ENCODE data around the gene ZNF563.

ZNF563 gene

DNA sequence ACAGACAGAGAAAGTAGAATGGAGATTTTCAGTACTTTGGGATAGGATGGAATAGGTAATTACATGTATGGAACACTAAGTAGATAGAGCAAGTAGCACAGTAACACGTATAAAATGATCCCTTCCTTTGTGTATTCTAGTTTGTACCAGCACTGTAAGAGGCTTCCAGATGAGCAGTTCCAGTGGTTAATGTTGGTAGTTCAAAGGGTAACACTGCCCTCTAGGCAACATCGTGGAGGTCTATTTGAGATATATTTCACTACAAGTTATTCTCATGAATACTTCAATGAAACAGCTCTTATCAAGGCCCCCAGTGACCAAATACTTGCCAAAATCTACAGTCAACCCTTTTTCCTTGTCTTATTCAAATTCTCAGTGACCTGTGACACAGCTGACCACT, 13.5 kb upstream of the ZNF563 start:
- CTCF ChIA-PET = no interaction called here

DNA sequence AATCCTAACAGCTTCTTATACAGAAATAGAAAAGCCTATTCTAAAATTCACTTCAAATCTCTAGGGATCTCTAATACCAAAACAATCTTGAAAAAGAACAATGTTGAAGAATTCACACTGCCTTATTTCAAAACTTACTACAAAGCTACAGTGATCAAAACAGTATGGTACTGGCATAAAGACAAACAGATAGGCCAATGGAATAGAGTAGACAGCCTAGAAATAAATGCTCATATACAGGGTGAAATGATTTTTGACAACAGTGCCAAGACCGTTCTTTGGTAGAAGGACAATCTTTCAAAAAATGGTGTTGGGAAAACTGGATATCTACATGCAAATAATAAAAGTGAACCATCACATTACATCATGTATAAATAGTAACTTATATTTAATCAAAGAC, 11.8 kb upstream of the ZNF563 start:
- POLR2A ChIA-PET = no interaction called here
- DNase-seq (ENCODE audit: extremely low spot score) = no peak
- no peak for TF ChIP-seq CTBP1 (IDR thresholded peaks at IDR 0.05; ENCODE audit: borderline replicate concordance)
- no peak for TF ChIP-seq FOXK2 (IDR thresholded peaks at IDR 0.05)
- no peak for TF ChIP-seq HDGF (IDR thresholded peaks at IDR 0.05; ENCODE audit: borderline replicate concordance)
- no peak for TF ChIP-seq TARDBP (IDR thresholded peaks at IDR 0.05)
- no peak for TF ChIP-seq ARNT (IDR thresholded peaks at IDR 0.05)
- TF ChIP-seq, protein P1, sequence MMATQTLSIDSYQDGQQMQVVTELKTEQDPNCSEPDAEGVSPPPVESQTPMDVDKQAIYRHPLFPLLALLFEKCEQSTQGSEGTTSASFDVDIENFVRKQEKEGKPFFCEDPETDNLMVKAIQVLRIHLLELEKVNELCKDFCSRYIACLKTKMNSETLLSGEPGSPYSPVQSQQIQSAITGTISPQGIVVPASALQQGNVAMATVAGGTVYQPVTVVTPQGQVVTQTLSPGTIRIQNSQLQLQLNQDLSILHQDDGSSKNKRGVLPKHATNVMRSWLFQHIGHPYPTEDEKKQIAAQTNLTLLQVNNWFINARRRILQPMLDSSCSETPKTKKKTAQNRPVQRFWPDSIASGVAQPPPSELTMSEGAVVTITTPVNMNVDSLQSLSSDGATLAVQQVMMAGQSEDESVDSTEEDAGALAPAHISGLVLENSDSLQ (IDR thresholded peaks at IDR 0.05) = no peak
- TF ChIP-seq L3MBTL2 (conservative IDR thresholded peaks at IDR 0.05) = no peak
- TF ChIP-seq FOXM1 (IDR thresholded peaks at IDR 0.05; ENCODE audit: borderline replicate concordance) = no peak
- TF ChIP-seq SP1 (IDR thresholded peaks at IDR 0.05) = no peak
- TF ChIP-seq ZNF384 (IDR thresholded peaks at IDR 0.05) = no peak
- CTCF ChIA-PET = no interaction called here

More for the DNA sequence above, 13.5 kb upstream of the ZNF563 start:
- no peak for DNase-seq (ENCODE audit: extremely low spot score)
- POLR2A ChIA-PET = no interaction called here
- TF ChIP-seq, protein P1 (IDR thresholded peaks at IDR 0.05) = no peak
- no peak for TF ChIP-seq FOXA1 (IDR thresholded peaks at IDR 0.05)
- TF ChIP-seq TARDBP (IDR thresholded peaks at IDR 0.05) = no peak
- no peak for TF ChIP-seq FOXK2 (IDR thresholded peaks at IDR 0.05)
- no peak for TF ChIP-seq SUZ12 (IDR thresholded peaks at IDR 0.05)
- no peak for TF ChIP-seq ARNT (IDR thresholded peaks at IDR 0.05)
- TF ChIP-seq NFRKB (IDR thresholded peaks at IDR 0.05) = no peak
- no peak for TF ChIP-seq HDGF (IDR thresholded peaks at IDR 0.05; ENCODE audit: borderline replicate concordance)
- no peak for TF ChIP-seq SP1 (IDR thresholded peaks at IDR 0.05)
- no peak for TF ChIP-seq BHLHE40 (IDR thresholded peaks at IDR 0.05; ENCODE audit: borderline replicate concordance)
- TF ChIP-seq FOXM1 (IDR thresholded peaks at IDR 0.05; ENCODE audit: borderline replicate concordance) = no peak
- TF ChIP-seq CTBP1 (IDR thresholded peaks at IDR 0.05; ENCODE audit: borderline replicate concordance) = no peak
- TF ChIP-seq L3MBTL2 (conservative IDR thresholded peaks at IDR 0.05) = no peak
- no peak for TF ChIP-seq ELF4 (IDR thresholded peaks at IDR 0.05)
- no peak for TF ChIP-seq LEF1 (IDR thresholded peaks at IDR 0.05; ENCODE audit: borderline replicate concordance)
- TF ChIP-seq ZNF384 (IDR thresholded peaks at IDR 0.05) = no peak

DNA sequence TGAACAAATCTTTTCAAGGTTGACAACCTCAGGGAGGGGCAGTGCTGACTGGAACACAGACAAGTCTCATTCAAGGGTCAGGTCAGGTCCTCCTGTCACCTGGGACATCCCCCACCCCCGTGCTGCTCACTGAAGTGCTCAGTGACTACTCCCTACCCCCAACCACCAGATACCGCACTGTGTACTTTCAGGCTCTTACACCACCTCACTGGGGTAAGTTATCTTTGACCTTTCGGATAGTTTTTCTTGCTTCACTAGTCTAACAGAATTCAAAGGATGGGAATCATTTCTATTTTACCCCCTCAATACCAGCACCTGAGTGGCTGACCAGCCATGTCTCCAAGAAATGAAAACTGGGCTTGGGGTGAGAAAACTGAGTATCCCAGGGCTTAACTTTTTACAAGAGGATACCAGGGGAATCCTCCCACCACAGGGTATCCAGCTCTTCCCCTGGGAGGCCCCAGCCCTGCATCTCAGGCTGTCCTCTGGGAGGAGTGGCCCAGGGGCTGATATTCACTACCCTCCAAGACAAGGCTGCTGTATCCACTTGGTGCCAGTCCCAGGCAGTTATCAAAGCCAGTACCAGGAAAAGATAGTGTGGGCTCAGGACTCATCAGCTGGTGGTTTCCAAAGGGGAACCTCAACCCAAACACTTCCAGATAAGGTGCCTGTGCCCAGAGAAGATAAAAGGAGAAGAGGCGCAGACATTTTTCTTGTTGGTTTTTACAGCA, 2.1 kb downstream of the ZNF563 start:
- ChIA-PET POLR2A (no interaction called here), CTCF (no interaction called here)
- DNase-seq (ENCODE audit: extremely low spot score) = no peak
- TF ChIP-seq SUZ12 (IDR thresholded peaks at IDR 0.05) (no peak), NFRKB (IDR thresholded peaks at IDR 0.05) (no peak), FOXK2 (IDR thresholded peaks at IDR 0.05) (no peak), ELF4 (IDR thresholded peaks at IDR 0.05) (no peak), CTBP1 (IDR thresholded peaks at IDR 0.05; ENCODE audit: borderline replicate concordance) (no peak), LEF1 (IDR thresholded peaks at IDR 0.05; ENCODE audit: borderline replicate concordance) (no peak), TARDBP (IDR thresholded peaks at IDR 0.05) (no peak), BHLHE40 (IDR thresholded peaks at IDR 0.05; ENCODE audit: borderline replicate concordance) (no peak), FOXM1 (IDR thresholded peaks at IDR 0.05; ENCODE audit: borderline replicate concordance) (no peak), HDGF (IDR thresholded peaks at IDR 0.05; ENCODE audit: borderline replicate concordance) (no peak), ZNF384 (IDR thresholded peaks at IDR 0.05) (no peak)
- TF ChIP-seq, protein P1 (IDR thresholded peaks at IDR 0.05) = no peak

DNA sequence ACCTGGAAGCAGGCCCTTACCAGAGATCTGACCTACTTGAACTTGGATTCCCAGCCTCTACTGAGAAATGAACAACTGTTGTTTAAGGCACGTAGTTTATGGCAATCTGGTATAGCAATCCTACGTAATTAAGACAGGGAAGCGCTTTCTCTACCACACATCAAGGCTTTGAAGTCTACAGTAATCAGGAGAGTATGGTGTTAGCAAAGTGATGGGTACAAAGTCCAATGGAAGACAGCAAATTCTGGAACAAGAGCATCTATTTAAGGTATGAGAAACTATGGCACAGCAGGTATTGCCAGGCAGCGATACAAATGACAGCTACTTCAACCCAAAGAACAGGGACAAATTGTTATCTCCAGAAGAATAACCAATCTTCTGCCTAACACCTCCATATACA, 3.1 kb downstream of the ZNF563 start:
- ChIA-PET CTCF (no interaction called here), POLR2A (no interaction called here)
- DNase-seq (ENCODE audit: extremely low spot score) = no peak
- TF ChIP-seq ARNT (IDR thresholded peaks at IDR 0.05) (no peak), FOXM1 (IDR thresholded peaks at IDR 0.05; ENCODE audit: borderline replicate concordance) (no peak), SP1 (IDR thresholded peaks at IDR 0.05) (no peak), LEF1 (IDR thresholded peaks at IDR 0.05; ENCODE audit: borderline replicate concordance) (no peak), BHLHE40 (IDR thresholded peaks at IDR 0.05; ENCODE audit: borderline replicate concordance) (no peak), FOXA1 (IDR thresholded peaks at IDR 0.05) (no peak), SUZ12 (IDR thresholded peaks at IDR 0.05) (no peak), ZNF384 (IDR thresholded peaks at IDR 0.05) (no peak)
- TF ChIP-seq, protein P1 (IDR thresholded peaks at IDR 0.05) = no peak

DNA sequence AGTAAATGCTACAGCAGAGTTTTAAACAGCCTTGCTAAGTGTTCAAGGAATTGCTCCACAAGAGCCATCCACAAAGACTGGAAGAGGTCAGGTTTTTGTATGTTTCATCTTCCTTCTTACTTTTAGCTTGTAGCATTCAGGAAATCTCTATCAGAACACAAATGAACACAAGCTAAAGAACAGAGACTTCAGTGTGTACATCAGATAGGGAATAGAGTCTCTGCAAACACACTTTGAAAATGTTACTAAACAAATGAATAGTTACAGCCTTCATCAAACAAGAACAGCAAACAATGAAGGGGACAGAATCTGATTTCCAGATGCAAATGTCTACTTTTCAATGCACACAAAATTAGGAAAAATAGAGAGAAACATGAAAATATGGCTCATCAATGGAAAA, 7.7 kb downstream of the ZNF563 start:
- TF ChIP-seq ELF4 (IDR thresholded peaks at IDR 0.05) = no peak
- no peak for TF ChIP-seq FOXM1 (IDR thresholded peaks at IDR 0.05; ENCODE audit: borderline replicate concordance)
- POLR2A ChIA-PET = no interaction called here
- CTCF ChIA-PET = no interaction called here

DNA sequence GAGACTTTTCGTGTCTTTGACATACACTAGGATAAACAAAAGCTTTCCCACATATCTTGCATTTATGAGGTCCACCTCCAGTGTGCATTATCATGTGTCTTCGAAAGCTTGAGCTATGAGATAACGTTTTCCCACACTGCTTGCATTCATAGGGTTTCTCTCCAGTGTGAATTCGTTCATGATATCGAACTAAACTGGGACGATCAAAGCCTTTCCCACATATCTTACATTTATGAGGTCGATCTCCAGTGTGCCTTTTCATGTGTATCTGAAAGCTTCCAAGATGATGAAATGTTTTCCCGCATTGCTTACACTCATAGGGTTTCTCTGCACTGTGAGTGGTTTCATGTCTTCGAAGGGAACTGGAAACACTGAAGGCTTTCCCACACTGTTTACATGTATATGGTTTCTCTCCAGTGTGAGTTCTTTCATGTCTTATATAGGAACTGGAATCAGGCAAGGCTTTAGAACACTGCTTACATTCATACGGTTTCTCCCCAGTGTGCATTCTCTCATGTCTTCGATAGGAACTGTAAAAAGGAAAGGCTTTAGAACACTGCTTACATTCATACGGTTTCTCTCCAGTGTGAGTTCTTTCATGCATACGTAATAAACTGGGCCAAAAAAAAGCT, 14.5 kb downstream of the ZNF563 start:
- DNase-seq (ENCODE audit: extremely low spot score) = no peak
- TF ChIP-seq HDGF (IDR thresholded peaks at IDR 0.05; ENCODE audit: borderline replicate concordance) = no peak
- no peak for TF ChIP-seq SUZ12 (IDR thresholded peaks at IDR 0.05)
- no peak for TF ChIP-seq ZNF384 (IDR thresholded peaks at IDR 0.05)
- no peak for TF ChIP-seq BHLHE40 (IDR thresholded peaks at IDR 0.05; ENCODE audit: borderline replicate concordance)
- no peak for TF ChIP-seq SP1 (IDR thresholded peaks at IDR 0.05)
- no peak for TF ChIP-seq NFRKB (IDR thresholded peaks at IDR 0.05)
- TF ChIP-seq CTBP1 (IDR thresholded peaks at IDR 0.05; ENCODE audit: borderline replicate concordance) = no peak
- no peak for TF ChIP-seq ARNT (IDR thresholded peaks at IDR 0.05)
- TF ChIP-seq, protein P1 (IDR thresholded peaks at IDR 0.05) = no peak
- CTCF ChIA-PET = no interaction called here
- POLR2A ChIA-PET = no interaction called here

More for the DNA sequence above, 7.7 kb downstream of the ZNF563 start:
- no peak for DNase-seq (ENCODE audit: extremely low spot score)

All from HEK293T (cell line).